ENCODE results near the gene KCNJ6.

KCNJ6 gene

DNA sequence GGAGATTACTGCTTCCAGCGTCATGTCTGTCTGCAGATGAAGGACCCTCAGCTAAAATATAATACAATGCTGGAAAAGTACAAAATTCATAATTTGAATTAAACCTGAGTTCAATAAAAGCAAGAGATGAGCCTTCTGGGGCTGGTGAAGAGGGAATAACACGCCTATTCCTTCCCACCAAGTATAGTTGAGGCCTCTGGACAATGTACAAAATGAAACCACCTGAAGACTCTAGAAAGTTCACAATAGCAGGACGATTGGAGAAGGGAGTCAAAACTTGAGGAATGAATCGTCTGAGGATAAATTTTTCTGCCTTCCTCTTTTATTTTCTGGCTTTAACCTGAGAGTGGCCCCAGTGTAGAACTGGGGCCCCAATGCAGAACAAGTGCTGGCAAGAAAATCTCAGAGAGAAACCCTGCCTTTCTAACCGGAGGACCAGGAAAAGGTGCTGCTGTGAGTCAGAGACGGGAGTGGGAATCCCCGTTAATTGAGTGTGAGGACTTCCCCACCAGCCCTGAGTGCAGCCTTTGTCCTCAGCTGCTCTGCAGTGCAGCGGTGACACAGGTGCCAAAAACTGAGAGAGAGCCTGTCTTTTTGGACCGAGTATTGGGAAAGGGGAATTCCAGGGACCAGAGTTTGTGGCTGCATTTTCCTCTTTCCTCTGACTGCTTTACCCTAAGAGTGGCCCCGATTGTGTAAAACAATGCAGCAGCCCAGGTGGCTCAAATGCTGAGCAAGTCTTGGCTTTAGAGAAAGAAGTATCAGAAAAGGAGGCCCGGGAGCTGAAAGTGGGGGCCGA, 284.7 kb downstream of the KCNJ6 start:
- no peak for DNase-seq

DNA sequence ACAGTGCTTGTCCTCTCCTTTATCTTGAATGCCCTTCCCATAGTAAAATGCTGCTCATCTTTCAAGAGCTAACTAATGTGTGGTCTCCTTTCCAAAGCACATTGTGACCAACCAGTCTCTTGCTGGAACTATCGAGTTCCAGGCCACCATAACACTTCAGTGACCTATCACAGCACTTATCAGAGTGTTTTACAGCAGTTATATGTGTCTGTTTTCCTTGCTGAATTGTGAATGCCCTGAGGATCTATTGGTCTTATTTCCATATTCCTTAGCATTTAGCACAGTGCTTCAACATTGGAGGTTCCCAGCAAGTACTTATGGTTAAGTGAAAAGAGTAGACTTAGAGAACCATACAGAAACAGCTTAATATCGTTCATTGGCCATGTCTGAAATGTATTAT, 285.4 kb downstream of the KCNJ6 start:
- DNase-seq, result no peak

DNA sequence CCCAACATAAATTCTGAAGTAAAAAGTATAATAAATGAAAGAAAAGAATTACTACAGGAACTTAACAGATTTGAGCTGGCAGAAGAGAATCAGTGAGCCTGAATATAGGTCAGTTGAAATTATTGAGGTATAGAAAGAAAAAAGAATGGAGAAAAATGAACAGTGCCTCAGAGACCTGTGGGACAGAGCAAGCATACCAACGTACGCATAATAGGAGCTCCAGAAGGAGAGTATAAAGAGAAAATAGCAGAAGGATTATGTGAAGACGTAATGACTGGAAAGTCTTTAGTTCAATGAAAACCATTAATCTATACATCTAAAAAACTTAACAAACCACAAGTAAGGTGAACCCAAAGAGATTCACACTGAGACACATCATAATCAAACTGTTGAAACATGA, 287.9 kb downstream of the KCNJ6 start:
- DNase-seq, result no peak

DNA sequence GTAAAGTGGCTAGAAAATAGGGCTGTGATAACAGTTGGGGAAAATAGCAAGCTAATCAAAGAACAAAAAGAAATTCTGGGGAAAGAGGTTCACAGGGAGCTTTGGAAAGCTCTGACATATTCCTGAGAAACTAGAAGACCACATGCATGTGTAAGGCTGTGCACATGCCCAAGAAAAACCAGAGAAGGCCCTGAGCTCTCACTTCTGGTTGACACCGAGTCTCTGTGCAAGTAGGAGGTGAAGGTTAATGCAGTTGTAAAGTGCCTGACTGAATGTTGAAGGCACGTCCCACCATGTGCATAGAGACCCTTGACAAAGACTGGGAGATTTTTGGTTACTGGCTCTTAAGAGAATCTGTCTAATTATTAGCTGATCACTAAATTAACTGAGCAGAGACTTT, 288.7 kb downstream of the KCNJ6 start:
- no peak for DNase-seq

DNA sequence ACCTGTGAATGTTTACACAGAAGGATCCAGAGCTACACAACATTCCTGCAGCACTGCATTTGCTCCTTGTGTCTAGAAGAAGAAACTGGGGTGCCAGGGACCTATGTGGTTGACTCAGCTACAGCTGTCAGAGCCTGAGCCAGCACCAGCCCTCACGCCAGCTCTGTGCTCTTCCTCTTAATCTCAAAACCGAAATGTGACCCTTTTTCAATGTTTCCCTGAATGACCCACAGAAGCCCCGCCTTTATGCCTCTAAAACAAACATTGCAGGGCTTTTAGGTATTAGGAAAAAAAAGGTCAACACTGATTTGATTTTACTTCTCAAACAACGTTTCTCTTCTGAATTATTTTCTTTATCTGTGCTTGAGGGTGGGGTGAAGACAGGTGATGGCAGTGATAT, 289.2 kb downstream of the KCNJ6 start:
- DNase-seq, result peak; percentile 15

DNA sequence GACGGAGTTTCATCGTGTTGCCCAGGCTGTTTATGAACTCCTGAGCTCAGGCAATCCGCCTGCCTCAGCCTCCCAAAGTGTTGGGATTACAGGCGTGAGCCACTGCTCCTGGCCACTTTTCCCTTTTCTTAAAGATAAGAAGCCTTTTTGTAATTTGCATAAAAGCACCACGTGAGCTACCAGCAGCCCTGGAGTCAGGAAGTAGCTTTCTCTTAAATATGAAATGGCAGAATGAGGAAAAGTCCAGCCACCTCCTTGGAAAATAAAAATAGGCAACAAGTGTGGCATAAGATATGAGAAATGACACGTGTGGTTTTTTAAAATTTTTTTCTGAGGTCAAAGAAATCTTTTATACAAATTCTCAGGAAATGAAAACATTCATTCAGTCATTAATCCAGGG, 289.9 kb downstream of the KCNJ6 start:
- no peak for DNase-seq

DNA sequence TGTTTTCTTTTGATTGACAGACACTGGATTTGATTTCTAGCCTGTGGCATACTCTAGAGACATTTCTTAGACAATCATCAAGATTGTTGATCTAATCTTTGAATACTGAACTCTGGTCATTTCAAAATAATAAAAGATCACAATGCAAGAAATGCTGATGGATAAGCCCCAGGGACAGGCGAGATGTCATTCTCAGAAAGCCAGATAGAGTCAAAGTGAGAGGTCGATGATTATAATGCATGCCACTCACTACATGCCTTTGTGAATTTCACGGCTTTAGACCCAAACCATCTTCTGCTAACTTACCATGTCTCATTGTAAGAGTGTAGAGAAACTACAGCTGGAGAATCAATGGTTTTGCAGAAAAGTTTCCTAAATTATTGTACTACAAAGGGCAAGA, 292.6 kb downstream of the KCNJ6 start:
- no peak for DNase-seq

DNA sequence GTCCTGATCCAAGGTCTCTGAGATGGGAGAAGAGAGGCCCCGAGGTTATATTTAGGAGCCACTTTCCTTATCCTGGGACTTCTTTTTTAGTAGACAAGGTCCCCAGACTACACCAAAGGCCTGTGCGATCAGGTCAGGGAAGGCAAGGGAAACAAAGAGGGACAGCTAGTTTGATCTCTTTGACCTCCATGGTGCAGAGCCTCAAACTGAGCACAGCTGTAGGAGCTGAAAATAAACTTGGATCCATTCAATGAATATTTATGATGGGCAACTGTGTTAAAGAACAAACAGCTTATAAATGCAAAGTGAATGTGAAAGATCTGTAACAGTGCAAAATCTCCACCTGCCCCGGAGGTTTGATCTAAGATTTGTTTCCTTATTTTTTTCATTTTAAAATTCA, 293.1 kb downstream of the KCNJ6 start:
- no peak for DNase-seq

DNA sequence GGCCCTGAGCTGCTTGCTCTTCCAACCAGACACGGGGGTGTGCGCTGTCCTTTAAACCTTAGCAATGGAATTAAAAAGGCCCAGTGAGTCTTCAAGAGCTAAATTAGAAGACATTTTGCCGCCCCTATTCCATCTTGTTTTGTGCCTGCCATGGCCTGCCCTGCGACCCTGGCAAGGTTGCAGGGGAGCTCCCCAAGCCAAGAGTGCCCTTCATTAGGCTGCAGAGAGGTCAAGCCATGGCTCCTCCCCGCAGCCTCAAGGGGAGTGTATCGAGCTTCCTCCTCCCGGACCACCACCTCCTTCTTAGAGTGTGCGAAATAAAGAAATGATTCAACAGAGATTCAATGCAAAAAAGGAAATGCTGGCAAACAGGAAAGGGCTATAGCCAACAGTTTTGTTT, 293.5 kb downstream of the KCNJ6 start:
- no peak for DNase-seq

DNA sequence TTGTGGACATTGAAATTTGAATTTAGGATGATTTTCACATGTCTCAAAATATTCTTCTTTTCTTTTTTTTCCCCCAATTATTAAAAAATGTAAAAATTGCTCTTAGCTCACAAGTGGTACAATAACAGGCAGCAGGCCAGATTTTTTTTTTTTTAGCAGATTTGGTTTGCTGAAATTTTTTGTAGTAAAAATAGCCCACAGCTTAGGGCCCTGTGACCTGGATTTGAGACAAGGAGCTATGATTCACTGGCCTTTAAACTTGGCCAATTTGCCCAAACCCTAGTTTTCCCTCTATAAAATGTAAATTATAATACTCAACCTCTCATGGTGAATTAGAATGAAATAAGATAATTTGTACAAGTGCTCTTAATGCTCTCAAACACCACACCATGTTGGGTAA, 295.9 kb downstream of the KCNJ6 start:
- DNase-seq, result no peak

DNA sequence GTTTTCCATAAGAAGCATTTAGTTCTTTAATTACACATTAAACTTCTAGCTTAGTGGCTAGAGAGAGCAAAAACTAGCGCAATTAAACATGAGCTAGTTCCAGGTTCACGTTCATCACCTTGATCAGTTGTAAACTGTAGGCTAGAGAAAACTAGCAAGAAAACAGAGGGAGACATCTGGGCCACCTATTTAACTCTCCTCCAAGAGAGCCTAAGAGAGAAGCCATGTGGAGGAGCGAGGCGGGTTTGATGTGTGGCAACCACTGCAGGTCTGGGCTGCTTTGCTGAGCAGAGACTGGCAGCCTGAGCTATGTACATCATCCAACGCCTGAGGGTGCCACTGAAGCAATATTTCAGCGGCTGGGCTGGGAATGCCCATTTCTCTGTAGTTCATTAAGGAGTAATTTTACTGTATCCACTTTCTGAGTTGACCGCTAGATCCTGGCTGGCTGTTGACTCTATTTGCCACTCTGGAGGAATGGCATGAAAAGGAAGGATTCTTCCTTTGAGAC, 296.7 kb downstream of the KCNJ6 start:
- no peak for DNase-seq

DNA sequence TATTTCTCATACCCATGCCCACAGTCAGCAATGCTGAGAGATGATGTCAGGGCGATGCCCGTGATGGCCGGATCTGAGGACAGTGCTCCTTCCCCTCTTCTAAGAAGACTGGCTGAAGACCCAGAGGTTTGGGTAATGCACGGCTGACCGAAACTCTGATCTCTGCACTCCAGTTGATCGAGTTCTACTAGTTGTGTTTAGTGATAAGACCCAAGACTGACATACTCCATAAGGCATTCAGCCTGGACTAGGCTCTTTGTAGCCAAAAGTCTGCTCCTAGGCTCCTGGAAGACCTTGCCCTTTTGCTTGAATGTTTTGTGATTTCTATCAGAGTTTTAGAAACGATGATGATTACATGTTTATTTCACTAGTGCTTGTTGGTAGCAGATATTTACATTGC, 298.2 kb downstream of the KCNJ6 start:
- no peak for DNase-seq

DNA sequence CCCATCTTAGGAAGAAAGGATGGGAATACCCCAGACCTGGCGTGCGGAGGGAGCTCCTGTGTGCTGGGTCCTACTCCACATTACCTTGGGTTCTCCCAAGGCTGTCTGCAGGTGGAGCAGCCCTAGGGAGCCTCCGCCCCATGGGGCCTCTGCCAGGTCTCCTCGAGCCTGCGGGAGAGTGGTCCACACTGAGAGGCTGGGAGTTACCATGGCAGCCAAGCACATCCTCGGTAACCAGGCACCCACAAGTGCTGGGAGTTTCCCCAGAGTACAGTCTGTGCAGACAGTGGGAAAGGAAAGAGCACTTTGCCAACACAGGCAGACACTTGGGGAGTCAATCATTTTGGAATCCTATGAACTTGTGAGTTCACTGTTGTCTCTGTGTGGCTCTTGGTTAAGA, 300.3 kb downstream of the KCNJ6 start:
- no peak for DNase-seq

DNA sequence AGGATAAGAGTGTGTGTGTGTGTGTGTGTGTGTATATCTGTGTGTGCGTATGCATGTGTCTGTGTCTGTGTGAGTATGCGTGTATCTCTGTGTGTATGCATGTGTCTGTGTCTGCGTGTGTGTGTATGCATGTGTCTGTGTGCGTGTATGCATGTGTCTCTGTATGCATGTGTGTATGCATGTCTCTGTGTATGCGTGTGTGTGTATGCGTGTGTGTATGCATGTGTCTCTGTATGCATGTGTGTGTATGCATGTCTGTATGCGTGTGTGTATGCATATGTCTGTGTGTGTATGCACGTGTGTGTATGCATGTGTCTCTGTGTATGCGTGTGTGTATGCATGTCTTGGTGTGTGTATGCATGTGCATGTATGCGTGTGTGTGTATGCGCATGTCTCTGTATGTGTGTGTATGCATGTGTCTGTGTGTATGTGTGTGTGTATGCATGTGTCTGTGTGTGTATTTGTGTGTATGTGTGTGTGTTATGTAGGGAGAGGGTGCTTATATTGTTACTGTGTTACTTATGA, 301.8 kb downstream of the KCNJ6 start:
- DNase-seq, result no peak

DNA sequence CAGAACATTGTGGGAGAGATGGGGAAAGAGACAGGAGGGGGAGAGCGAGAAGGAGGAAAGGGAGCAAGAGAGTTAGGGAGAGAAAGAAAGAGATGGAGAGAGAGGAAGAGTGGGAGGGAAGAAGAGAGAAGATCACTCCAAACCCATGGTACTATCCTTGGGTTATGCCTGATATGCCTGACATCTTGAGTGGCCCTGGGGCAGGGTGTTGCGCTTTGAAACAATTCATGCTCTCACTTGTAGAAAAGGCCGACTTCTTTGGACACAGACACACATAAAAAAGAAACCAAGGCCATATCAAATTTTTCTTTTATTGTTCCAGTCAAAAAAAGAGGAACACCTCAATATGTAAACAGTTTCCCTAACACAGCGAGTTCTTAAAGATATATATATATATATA, 309.2 kb downstream of the KCNJ6 start:
- DNase-seq, result no peak

DNA sequence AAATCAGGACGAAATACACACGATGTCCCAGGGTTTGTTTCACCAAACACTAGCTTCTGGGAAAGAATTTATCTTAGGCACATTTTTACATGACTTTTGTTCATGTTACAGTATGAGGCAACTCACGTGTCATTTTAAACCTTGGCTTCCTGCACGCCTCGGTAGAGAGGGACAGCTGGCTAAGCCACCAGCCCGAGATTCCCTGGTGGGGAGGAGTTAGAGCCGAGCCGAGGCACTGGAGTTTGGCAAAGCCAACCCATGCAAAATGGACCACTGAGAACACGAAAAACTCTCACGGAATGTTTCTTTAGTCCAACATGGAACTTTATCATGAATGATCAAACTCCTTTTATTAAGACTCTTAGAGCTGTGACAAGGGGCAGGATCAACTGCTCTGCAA, 309.7 kb downstream of the KCNJ6 start:
- no peak for DNase-seq

DNA sequence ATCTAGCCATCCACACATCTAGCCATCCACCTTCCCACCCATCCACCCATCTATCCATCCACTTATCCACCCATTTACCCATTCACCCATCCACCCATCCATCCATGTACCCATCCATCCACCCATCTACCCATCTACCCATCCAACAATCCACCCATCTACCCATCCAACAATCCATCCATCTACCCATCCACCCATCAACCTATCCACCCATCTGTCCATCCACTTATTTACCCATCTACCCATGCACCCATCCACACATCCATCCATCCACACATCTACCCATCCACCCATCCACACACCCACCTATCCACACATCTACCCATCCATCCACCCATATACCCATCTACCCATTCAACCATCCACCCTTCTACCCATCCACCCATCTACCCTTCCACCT, 311.3 kb downstream of the KCNJ6 start:
- DNase-seq, result no peak

DNA sequence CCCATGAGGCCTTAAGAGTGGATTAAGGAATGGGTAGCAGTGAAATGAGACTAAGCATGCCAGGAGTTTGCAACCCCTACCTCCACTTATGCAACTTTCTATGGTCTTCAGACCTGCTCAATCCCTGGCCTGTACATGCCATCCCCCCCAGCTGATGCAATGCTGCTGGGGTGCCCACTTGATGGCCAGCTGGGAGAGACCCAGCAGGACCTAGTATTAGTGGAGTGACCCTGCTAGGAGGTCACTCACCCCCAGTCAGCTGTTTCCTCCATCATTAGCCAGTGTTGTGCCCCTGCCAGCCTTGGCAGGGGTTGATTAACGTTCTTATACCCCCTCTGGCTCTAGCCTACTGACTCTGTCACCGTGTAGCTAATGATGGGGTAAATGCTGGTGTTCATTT, 313.1 kb downstream of the KCNJ6 start:
- DNase-seq, result no peak

DNA sequence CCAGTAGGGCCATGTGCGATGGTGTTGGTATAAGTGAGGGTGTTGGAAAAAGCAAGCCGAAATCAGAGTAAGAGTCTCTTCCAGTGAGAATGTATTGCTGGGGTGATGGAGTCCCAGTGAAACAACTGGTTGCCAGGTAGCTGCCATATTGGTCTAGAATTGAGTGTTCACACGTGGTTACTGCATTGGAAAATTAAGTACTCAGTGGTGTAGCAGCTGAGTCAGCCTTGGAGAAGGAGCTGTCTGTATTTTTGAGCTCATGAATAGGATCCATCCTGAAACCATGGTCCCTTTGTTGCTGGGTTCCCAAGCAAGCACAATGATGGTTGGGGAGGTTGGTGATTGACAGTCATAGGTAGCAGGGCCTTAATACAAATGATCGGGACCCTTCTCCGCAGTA, 314.3 kb downstream of the KCNJ6 start:
- no peak for DNase-seq

DNA sequence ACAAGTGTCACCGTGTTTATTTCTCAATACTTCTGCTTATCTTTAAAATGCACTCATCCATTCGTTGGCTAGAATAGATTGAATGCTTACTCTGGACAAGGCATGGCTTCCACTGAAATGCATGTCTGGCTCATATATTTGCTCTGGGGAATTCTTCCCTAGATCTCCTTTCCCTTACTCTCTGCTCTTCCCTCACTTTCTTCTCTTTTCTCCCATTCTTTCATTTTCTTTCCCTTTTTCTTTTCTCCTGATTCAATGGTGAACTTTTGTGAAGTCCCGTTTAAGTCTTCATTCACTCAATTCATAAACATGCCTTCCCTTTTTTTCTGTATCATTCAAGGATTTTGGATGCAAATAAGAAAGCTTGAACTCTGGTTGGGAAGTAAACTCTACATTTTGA, 315.2 kb downstream of the KCNJ6 start:
- DNase-seq, result no peak

DNA sequence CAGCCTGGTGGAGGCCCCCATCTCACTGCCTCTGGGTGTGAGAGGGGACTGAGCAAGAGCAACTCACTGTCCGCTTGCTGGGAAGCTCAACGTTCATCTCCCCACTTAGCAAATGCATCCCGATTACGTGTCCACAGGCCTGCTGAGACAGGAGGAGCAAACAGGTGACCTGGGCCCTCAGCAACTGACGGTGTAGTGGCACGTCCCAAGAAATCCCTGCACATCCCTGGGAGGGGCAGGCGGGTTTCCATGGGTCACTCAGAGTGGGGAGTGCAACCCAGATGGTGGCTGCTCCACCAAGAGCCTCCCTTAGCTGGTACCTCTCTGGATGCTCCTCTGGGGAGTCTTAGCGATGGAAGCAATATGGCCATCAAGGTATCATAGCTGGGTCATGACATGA, 320.3 kb downstream of the KCNJ6 start:
- DNase-seq, result no peak

DNA sequence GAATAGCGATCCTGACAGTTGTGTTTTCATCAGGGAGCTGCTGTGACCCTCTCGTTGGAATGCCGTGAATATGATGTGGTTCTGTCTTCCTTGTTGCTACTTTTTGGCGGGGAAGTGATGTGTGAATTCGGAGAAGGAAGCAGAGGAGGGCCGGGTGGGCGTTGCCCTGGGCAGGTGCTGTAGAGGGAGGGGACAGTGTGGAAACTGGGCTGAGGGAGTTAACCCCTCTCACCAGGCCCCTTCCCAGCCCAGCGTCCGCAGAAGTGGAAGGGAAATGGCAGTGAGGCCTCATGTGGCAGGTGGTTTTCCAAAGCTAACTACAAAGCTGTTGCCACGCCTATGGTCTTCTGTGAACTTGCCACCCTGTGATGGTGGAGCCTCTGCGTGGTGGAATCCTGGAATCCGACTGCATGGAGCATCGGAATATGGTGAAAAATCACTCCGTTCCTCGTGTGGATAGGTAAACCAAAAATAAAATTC, 321.7 kb downstream of the KCNJ6 start:
- DNase-seq, result no peak

DNA sequence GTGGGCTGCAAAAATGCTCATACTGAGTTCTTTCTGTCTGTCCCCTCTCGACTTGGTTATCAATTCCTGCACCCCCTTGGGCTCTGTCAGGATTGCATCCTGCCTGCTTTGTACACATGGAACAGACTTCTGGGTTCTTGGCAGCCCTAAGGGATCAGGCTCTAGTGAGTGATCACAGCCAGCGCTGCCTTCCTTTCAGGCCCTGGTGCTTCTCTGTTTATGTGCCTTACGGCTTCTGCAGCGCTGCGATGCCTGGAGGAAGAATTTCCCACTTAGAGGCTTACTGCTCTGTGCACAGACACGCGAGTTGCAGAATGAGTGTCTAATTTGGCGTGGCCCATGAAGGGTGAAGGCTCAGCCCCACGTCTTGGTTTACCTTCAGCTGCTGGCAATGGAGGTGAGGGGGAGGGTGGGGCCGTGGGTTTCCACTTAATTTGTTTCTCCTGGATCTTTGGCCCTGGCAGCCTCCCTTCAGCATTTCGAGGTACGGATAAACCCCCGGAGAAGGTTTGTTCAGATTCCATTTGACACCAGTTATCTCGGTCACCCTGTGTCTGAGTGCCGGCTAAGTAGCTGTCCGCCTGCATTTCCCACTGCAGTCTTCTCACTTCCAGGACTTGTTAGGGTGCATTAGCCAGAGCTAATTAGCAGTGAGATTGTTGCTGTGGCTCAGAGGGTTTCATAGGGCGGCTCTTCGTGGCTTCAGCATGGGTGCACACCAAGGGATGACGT, 322.4 kb downstream of the KCNJ6 start:
- DNase-seq, result no peak

DNA sequence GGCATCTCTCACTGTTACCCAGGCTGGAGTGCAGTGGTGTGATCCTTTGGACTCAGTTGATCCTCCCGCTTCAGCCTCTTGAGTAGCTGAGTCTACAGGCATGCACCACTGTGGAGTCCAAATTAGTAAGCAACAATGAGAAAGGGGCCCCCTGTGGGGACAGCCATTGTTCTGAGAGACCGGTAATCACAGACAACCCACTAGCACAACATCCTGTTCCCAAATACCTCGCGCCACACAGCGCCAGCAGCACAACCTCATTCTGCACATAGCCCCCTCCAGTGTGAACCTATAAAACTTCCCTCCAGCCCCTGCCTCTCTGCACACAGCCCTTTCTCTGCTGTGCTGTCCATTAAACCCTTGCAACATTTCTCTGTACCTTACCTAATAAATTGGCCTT, 323.2 kb downstream of the KCNJ6 start:
- DNase-seq, result no peak
